Kidney tubule cell (primary cell): ENCODE measurements around the gene ANKRD34A.

Experiments used
- DNase-seq: peaks from one replicate; pipeline ENCODE4 v3.0.0-alpha.2; 2018; ENCODE audit warnings: low spot score

ANKRD34A gene

DNA sequence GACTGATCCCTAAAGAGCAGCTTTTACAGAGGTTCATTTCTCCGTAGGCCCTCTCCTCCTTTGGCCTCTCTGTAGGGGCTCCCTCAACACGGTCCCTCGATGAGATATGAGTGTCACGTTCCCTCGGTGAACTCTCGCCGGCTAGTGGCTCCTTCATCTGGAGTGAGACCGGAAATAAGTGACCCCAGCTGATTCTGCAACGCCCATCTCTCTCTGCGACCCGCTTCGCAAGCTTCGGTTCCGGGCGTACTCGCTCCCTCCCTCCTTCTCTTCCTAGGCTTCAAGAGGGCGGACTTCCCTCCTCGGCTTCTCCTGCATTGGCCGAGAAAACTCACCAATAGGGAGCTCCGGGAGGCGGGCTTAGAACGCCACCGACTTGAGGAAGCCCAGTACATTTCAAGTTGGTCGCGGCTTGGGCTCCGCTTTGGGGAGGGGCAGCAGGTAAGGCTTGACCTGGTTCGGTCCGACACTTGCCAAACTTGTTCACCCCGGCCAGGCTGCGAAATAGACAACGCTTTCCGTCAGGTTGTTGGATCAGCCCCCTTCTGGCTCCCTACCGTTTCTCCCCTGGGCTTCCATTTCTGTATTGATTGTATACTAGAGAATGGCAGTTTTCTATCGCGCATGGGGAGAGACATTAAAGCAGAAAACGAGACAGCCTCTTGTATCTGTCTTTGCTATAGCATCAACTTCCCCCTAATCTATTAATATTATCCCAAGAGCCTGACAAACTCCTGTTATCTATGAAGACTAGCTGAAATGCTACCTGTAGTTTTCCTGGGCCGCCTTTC, at the start of gene ANKRD34A, which contains the start of gene POLR3GL:
ANKRD34A (minus strand) TSS at position 248 of the 791 bp plus-strand sequence. CDS start 2,816 bp downstream, outside the sequence.
POLR3GL (plus strand) TSS at position 363 of the 791 bp plus-strand sequence. CDS start 10,176 bp downstream, outside the sequence.
- peak; percentile 97 for DNase-seq

DNA sequence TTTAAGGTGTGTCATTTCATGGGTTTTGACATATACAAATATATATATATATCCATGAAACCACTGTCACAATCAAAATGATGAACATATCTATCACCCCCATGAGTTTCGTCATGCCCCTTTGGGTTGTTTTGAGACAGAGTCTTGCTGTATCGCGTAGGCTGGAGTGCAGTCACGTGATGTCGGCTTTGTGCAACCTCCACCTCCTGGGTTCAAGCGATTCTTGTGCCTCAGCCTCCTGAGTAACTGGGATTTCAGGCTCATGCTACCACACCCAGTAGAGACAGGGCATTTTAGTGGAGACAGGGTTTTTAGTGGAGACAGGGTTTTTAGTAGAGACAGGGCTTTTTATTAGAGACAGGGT, 49.2 kb upstream of the ANKRD34A start:
- DNase-seq, result no peak

DNA sequence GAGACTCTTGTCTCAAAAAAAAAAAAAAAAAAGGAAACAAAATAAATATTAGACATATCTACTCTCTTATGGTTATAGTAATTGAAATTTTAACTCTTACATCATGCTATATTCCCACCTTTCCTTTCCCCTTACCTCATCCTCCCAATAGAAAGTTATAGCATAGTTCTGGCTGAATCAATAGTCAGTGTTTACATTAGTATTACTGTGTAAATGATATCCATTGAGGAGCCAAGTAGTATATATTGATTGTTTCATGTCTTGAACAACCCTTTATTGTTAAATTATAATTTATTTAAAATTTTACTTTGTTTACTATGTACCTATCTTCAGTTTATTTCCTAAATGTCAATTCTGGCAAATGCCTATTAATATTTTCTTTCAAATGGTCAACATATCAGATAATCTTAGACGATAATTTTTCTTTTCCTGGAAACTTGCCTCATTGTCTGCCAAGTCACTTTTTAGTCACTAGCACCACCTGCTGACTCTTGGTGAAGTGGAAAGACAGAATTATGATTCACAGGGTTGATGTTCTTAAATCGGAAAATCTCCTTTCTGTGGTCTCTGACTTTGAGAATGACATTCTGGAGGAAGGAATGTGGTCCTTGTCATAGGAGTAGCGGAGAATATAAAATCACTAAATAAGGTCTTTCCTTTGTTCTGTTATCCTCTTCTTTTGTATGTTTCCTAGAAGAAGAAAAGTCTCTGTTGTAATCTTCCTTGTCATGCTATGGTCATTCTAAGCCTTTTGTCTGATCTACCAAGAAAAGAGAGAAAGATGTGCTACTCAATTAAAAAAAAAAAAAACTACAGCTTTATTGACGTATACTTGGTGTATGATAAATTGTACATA, 48.6 kb upstream of the ANKRD34A start:
- peak; percentile 84 for DNase-seq

DNA sequence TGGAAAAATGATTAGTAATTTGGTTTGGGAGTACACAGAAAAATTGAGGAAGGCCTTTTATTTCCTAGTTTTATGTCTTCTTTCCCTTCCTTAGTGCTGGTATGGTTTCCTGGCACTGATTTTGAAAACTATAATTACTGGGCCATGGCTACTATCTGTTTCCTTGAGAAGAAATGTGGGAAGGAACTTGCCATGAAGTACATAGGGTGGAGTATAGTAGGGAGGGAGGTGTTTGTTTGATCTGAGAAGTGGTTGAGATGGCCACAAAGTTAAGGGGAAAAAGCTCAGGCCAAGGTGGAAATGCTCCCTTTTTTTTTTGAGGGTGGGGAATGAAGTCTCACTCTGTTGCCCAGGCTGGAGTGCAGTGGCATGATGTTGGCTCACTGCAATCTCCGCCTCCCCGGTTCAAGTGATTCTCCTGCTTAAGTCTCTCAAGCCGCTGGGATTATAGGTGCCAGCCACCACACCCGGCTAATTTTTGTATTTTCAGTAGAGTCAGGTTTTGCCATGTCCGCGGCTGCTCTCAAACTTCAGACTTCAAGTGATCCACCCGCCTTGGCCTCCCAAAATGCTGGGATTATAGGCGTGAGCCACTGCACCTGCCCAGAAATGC, 45.9 kb upstream of the ANKRD34A start:
- no peak for DNase-seq

DNA sequence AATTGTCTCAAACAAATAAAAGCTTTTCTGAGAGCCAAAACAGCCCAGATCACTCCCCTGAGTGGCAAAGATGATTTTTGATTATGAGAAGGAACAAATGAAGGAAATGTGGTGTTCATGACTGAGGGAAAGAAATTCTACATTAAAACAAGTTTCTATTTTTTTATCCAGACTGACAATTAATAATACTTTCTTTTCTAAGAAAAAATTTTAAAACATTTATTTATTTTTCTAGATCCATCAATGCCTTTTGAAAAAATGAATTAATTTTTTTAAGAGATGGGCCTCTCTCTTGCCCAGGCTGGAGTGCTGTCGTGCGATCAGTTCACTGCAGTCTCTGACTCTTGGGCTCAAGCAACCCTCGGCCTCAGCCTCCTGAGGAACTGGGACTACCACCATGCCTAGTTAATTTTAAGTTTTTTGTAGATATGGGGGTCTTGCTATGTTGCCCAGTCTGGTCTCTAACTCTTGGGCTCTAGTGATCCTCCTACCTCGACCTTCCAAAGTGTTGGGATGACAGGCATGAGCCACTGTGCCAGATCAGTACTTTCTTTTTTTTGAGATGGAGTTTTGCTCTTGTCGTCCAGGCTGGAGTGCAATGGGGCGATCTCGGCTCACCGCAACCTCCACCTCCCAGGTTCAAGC, 43.2 kb upstream of the ANKRD34A start:
- DNase-seq, result no peak

DNA sequence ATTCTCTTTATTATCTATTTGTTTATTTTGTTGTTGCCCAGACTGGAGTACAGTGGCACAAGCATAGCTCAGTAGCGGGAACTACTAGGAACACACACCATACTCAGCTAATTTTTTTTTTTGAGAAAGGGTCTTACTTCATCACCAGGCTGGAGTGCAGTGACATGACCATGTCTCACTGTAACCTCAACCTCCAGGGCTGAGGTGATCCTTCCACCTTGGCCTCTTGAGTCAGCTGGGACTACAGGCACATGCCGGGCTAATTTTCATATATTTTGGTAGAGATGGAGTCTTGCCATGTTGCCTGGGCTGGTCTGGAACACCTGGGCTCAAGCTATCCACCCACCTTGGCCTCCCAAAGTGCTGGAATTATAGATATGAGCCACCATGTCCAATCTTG, 37.3 kb upstream of the ANKRD34A start:
- DNase-seq, result no peak

DNA sequence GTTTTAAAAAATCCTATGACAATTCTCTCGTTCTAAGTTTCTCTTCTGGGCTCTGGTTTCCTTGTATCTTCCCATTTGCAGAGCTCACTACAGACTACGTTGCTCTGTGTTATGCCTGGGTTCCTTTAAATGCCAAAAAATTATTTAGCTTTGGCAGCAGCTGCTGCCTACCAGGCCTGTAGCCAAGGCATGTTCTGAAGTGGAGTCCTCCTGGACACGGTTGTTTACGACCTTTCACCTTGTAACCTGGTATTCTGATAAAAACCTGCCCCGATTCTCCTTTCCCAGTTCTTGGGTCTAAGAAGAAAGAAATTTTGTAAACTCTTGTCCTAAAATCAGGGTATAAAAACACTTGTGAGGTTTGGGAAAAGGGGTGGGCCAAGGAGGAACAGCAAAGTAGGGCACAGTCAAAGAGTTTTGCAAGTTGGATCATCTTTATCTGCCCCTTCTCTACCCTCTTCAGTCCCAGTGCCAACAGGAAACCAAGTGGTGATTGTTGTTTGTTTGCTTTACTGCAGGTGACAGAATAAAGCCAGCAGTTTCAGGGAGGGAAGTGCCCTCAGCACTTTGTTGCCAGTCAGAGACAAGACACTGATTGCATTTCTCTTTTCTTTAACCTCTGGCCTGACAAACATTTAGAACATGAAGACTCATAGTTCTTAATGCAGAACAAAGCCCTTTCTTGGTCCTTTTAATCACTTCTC, 35.1 kb upstream of the ANKRD34A start:
- DNase-seq, result no peak

DNA sequence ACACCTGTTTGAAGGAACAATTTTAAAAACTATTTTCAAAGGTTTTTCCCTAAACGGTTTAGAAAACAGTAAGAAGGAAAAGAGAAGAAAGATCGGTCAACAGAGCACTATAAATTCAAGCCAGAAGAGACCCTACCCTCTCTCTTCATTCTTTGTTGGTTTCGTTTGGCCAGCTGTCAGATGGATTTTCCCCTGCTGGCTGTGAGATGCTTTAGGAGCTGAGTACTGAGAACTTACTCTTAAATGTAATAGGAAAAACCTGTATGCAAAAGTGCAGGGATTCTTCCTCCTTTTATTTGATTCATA, 33.3 kb upstream of the ANKRD34A start:
- no peak for DNase-seq

DNA sequence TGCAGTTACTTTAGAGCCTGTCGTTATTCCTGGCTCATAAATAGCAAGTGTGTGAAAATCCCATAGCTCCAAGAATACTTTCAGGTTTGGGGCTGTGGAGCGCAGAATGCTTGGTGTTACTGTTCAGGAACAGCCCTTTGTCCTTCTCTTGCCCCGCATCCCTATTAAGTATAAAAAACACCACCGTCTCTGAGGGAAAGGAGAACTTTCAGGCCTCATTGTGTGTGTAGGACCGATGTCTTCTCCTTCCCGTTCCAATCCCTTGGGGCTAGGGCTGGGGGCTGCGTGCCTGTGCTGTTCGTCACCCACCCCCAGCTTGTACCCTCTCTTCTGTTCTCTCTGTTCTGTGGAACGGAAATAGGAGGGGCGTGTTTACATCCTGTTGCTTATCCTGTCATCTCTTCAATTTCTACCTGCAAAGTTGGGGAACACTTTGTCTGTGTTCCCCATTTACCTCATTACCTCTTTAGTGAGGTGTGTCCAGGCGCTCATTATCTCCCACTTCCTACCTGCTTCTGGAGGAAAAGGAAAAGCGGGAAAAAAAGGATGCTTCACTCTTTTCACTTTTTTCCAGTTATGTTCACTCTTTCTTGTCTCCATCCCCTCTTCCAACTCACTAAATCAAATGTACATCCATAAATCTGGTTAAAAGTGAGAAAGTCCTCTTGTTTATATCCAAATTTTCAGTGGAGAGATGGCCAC, 32.8 kb upstream of the ANKRD34A start:
- peak; percentile 36 for DNase-seq

DNA sequence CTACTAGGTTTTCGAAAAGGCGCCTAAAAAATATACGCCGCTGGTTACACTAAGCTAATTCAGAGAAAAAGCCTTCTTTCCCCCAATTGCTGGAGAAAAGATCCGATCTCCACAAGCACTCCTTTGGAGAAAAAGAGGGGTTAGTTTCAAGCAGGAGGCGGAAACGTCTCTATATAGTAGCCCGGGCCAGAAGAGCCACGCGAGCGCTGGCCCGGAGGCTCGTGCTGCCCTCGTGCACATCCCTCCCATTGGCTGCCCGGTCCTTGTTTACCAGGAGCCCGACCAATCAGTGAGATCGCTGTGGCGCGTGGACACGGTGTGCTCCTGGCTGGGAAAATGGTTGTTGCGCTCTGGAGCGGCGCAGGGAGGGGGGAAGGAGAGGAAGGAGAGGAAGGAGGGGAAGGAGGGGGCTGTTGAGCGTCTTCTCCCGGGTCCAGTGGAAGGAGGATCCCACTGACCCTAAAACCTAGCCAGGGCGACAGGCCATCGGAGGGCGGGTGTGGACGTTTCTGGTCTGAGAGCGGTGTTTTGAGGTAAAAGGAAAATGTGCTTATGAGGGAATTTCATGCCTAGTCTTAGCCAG, 32.1 kb upstream of the ANKRD34A start, which contains the start of gene TXNIP:
TXNIP (minus strand) TSS at position 147 of the 583 bp plus-strand sequence. CDS start 313 bp downstream, outside the sequence.
- DNase-seq, result peak; percentile 98

DNA sequence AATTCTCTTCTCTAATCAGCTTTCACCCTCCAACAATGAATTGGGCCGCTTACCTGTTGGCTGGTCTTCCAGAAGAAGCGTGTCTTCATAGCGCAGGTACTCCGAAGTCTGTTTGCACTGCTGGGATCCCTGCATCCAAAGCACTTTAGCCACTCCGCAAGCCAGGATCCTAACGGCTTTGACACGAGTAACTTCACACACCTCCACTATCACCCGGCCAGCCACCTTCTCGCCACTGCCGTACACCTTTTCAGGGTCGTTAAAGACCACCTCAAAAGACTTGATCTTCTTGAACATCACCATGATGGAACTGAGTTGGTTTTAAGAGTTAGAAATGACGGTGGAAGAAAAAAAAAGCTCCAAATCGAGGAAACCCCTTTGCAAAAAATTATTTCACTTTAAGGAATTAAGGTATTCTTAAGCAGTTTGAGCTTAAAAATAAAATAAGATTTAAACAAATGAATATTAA, 31.6 kb upstream of the ANKRD34A start:
- no peak for DNase-seq

DNA sequence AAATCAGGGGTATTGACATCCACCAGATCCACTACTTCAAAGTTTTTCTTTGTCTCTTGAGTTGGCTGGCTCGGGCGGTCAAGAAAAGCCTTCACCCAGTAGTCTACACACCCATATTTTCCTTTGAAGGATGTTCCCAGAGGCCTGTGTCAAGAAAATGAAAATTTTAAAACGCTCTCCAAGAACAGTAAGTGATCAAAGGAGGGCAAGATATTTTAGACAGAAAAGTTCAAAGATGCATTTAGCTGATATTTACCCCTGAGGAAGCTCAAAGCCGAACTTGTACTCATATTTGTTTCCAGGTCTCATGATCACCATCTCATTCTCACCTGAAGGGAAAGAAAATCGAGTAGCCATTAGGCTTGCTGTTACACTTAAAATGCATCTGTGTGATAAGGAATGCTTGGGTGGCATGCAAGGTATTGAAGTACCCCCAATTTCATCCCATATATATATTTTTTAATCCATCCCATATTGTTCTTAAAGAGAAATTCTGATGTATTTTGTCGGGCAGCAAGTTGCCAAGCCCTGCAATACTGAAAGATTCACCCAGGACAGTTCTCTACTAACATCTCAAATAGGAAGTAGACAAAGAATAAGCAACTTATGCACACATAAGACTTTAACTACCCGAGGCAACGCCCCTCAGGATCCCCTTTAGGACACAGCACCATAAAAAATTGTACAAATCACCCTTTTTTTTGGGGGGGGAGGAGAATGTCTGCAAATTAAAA, 30.9 kb upstream of the ANKRD34A start:
- DNase-seq, result no peak

DNA sequence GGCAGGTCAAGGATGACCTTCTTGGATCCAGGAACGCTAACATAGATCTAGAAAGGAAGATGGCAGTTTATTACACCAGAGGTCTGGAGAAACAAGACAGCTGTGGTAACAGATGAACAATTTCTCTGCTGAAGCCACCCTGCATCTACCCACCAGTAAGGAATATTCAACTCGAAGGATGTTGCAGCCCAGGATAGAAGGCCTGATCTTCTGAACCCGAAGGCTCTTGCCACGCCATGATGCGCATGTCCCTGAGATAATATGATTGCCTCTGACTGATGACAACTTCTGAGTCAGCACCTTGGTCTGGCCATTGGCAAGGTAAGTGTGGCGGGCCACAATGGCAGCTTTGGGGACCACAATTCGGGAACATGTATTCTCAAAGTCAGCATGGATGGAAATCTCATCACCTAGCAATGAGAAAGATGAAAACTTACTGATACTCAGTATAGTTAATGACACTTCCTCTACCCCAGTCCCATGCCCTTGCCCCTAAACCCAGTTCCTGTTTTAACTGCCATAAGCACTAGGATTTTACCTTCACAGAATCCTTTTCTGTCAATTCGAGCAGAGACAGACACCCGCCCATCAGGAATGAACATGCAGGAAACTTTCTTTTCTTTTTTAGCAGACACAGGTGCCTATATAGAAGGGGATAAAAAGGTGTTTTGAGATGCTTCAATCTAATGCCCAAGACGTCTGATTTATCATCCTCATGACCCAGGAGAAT, 30.2 kb upstream of the ANKRD34A start:
- peak; percentile 41 for DNase-seq

DNA sequence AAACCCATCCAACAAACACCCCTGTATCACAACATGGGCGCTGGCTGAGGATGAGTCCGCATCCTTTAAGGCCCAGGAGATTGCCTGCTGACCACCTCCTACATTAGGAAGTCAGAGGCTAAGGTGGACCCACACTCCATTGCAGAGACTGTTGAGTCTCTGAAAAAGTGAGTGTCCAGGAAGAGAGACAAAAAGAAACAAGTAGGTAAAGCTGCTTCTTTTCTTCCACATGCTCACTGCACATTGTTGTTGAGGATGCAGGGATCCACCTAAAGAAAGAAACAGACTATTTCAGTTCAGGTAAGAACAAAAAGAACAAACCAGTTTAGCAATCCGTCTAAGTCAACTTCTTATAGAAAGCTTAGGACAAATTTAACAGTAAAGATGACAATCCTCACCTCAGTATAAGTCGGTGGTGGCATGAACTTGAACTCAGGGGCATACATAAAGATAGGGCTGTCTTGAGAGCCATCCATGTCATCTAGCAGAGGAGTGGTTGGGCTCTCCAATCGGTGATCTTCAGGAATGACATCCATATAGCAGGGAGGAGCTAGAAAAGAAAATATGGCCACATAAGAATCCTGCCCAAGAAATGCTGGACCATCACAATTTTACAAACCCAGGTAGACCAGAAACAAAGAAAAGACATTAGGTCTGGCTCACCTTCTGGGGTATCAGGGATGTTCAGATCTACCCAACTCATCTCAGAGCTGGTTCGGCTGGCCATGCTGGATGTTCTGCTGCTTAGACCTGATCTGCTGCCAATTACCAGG, 29.4 kb upstream of the ANKRD34A start:
- DNase-seq, result no peak

DNA sequence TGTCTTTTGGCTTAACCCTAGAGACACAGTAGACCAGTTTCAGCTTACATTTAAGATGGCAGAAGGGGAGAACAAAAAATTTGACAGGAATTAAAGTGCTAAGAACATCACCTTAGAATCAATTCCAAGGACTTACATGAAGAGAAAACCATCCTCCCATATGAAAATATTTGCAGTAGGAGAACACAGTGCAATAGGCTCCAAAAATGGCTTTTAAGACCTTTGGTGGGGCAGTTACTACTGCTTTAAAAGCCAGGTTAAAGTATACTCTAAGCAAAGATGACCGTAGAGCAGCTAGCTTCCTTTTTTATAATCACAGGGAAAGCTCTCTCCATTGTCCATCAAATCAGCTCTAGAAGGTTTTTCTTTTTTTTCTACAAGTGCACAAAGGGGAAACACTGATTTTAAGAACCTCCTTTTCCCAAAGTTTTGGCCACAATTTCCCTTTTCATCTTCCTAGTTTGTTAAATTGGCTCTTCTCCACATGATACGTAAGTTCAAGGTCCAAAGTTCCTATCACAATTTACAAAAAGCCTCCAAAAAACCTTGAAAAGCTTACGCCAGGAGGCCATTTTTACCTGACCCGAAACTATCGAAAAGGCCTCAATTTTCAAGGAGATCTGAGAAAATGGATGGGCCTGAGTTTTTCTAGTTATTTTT, 28.7 kb upstream of the ANKRD34A start:
- DNase-seq, result no peak

DNA sequence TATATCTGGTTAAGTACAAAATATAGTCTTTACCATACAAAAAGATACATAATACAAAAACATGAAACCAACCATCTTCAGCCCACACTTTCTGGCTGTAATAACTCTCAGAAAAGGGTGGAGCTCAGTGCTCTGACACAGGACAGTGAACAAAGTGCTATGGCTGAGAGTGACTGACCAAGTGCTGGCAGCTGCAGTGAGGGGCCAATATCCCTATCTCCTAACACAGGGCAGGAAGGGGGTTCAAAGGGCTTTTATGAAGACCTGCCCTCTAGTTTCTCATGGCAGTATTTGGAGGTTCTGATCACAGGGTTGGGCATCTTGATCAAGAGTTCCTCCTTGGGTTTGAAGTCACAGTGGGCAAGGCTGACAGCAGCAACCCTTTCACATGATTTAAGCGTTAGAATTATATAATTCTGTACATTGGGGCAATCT, 28.1 kb upstream of the ANKRD34A start:
- DNase-seq, result no peak

DNA sequence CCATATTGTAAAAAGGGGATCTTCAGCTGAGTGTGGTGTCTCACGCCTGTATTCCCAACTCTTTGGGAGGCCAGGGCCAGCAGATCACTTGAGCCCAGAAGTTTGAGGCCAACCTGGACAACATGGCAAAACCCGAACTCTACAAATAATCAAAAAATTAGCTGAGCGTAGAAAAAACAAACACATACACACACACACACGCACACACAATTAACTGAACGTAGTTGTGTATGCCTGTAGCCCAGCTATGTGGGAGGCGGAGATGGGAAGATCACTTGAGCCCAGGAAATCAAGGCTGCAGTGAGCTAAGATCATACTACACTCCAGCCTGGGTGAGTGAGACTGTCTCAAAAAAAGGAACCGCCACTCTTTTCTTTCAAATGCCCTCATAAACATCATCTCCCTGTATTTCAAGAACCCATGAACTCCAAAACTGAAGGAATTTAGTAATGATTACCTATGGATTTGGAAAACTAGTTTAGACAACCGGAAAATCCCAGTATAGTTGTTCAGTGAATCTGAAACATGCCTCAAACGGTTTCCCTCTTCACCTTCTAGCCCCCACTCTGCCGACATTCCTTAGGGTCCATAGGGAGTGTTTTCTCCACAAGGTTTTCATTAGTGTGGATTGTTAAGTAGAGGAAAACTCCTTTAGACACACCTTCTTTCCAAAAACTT, 27.5 kb upstream of the ANKRD34A start:
- no peak for DNase-seq
